Measurements from ENCODE around the gene POU2AF2. TPM values are rescaled to one million over a fixed set of nuclear protein-coding genes. Genes with fewer than 3 reads are reported as not detected.
"Not testable (repeated sequence)": the region's sequence is repeated elsewhere in the genome, so short reads cannot be mapped to it uniquely, and the experiment has no call there.

The POU2AF2 gene
- total RNA-seq, 1 experiment from 2014 or later: not detected

GRCh38 chr11:111299101-111300026 lies 53.8 kb downstream of the POU2AF2 start:
- peak; percentile 39 for DNase-seq (ENCODE audit: low spot score)
- in situ Hi-C loops (cut with HindIII; ENCODE audit: low sequenced_read_pairs): no loop called here

- in situ Hi-C loops (cut with HindIII; ENCODE audit: low sequenced_read_pairs): no loop called here
- DNase-seq (ENCODE audit: low spot score): no peak
Observed at GRCh38 chr11:111300569-111300968, 55.0 kb downstream of the POU2AF2 start.

GRCh38 chr11:111301004-111301841 lies 55.7 kb downstream of the POU2AF2 start:
- in situ Hi-C loops (cut with HindIII; ENCODE audit: low sequenced_read_pairs): no loop called here
- DNase-seq (ENCODE audit: low spot score): no peak

- DNase-seq (ENCODE audit: low spot score): no peak
- in situ Hi-C loops (cut with HindIII; ENCODE audit: low sequenced_read_pairs): no loop called here
Observed at GRCh38 chr11:111301842-111302118, 56.3 kb downstream of the POU2AF2 start.

- no peak for DNase-seq (ENCODE audit: low spot score)
- in situ Hi-C loops (cut with HindIII; ENCODE audit: low sequenced_read_pairs): no loop called here
Observed at GRCh38 chr11:111302298-111302697, 56.8 kb downstream of the POU2AF2 start.

- DNase-seq (ENCODE audit: low spot score): no peak
- in situ Hi-C loops (cut with HindIII; ENCODE audit: low sequenced_read_pairs): no loop called here
Observed at GRCh38 chr11:111303461-111303860, 57.9 kb downstream of the POU2AF2 start.

- in situ Hi-C loops (cut with HindIII; ENCODE audit: low sequenced_read_pairs): no loop called here
- no peak for DNase-seq (ENCODE audit: low spot score)
Observed at GRCh38 chr11:111305162-111305802, 59.8 kb downstream of the POU2AF2 start.

- in situ Hi-C loops (cut with HindIII; ENCODE audit: low sequenced_read_pairs): no loop called here
- no peak for DNase-seq (ENCODE audit: low spot score)
Observed at GRCh38 chr11:111305876-111306275, 60.4 kb downstream of the POU2AF2 start.

- in situ Hi-C loops (cut with HindIII; ENCODE audit: low sequenced_read_pairs): no loop called here
- no peak for DNase-seq (ENCODE audit: low spot score)
Observed at GRCh38 chr11:111306321-111306720, 60.8 kb downstream of the POU2AF2 start.

GRCh38 chr11:111307472-111308108 lies 62.1 kb downstream of the POU2AF2 start:
- DNase-seq (ENCODE audit: low spot score): no peak
- in situ Hi-C loops (cut with HindIII; ENCODE audit: low sequenced_read_pairs): no loop called here

GRCh38 chr11:111308140-111308539 lies 62.6 kb downstream of the POU2AF2 start:
- no peak for DNase-seq (ENCODE audit: low spot score)
- in situ Hi-C loops (cut with HindIII; ENCODE audit: low sequenced_read_pairs): no loop called here

- no peak for DNase-seq (ENCODE audit: low spot score)
- in situ Hi-C loops (cut with HindIII; ENCODE audit: low sequenced_read_pairs): no loop called here
Observed at GRCh38 chr11:111309215-111309915, 63.8 kb downstream of the POU2AF2 start.

- in situ Hi-C loops (cut with HindIII; ENCODE audit: low sequenced_read_pairs): no loop called here
Observed at GRCh38 chr11:111310088-111310487, 64.6 kb downstream of the POU2AF2 start.

GRCh38 chr11:111310723-111311122 lies 65.2 kb downstream of the POU2AF2 start:
- DNase-seq (ENCODE audit: low spot score): no peak
- in situ Hi-C loops (cut with HindIII; ENCODE audit: low sequenced_read_pairs): no loop called here

More at GRCh38 chr11:111310088-111310487, 64.6 kb downstream of the POU2AF2 start:
- DNase-seq (ENCODE audit: low spot score): no peak

- DNase-seq (ENCODE audit: low spot score): no peak
- in situ Hi-C loops (cut with HindIII; ENCODE audit: low sequenced_read_pairs): no loop called here
Observed at GRCh38 chr11:111312076-111312475, 66.6 kb downstream of the POU2AF2 start.

- no peak for DNase-seq (ENCODE audit: low spot score)
- in situ Hi-C loops (cut with HindIII; ENCODE audit: low sequenced_read_pairs): no loop called here
Observed at GRCh38 chr11:111319296-111319695, 73.8 kb downstream of the POU2AF2 start.

GRCh38 chr11:111320199-111320598 lies 74.7 kb downstream of the POU2AF2 start:
- not testable (repeated sequence) for DNase-seq (ENCODE audit: low spot score)

GRCh38 chr11:111320728-111321568 lies 75.4 kb downstream of the POU2AF2 start:
- in situ Hi-C loops (cut with HindIII; ENCODE audit: low sequenced_read_pairs): no loop called here
- DNase-seq (ENCODE audit: low spot score): no peak

More at GRCh38 chr11:111320199-111320598, 74.7 kb downstream of the POU2AF2 start:
- in situ Hi-C loops (cut with HindIII; ENCODE audit: low sequenced_read_pairs): not testable (repeated sequence)
